Ishikawa (cell line): ENCODE data around the gene ANAPC13.

Experiments
- CEBPB ChIP-seq: IDR thresholded peaks from 2 replicates; pipeline ENCODE4 v1.6.1; 2012
- CREB1 ChIP-seq: IDR thresholded peaks from 2 replicates; pipeline ENCODE4 v1.6.1; 2012; ENCODE audit warnings: low read depth
- EGR1 ChIP-seq: IDR thresholded peaks from 2 replicates; pipeline ENCODE4 v1.6.1; 2012
- EP300 ChIP-seq: IDR thresholded peaks from 2 replicates; pipeline ENCODE4 v1.6.1; 2012; ENCODE audit warnings: borderline replicate concordance
- FOXM1 ChIP-seq: IDR thresholded peaks from 2 replicates; pipeline ENCODE4 v1.6.1; 2012; ENCODE audit warnings: low read depth, borderline replicate concordance
- MAX ChIP-seq: IDR thresholded peaks from 2 replicates; pipeline ENCODE4 v1.6.1; 2012
- NFIC ChIP-seq: IDR thresholded peaks from 2 replicates; pipeline ENCODE4 v1.6.1; 2012
- RAD21 ChIP-seq: IDR thresholded peaks from 2 replicates; pipeline ENCODE4 v1.6.1; 2012; ENCODE audit warnings: low read depth
- REST ChIP-seq: IDR thresholded peaks from 2 replicates; pipeline ENCODE4 v1.6.1; 2012; ENCODE audit warnings: low read depth, mild to moderate bottlenecking
- TAF1 ChIP-seq: IDR thresholded peaks from 2 replicates; pipeline ENCODE4 v1.6.1; 2012; ENCODE audit warnings: low read depth, mild to moderate bottlenecking
- TCF12 ChIP-seq: IDR thresholded peaks from 2 replicates; pipeline ENCODE4 v1.6.1; 2012; ENCODE audit warnings: low read depth
- TEAD4 ChIP-seq: IDR thresholded peaks from 2 replicates; pipeline ENCODE4 v1.6.1; 2012
- USF1 ChIP-seq: IDR thresholded peaks from 2 replicates; pipeline ENCODE4 v1.6.1; 2012
- YY1 ChIP-seq: IDR thresholded peaks from 2 replicates; pipeline ENCODE4 v1.6.1; 2012; ENCODE audit warnings: low read depth
- ZBTB7A ChIP-seq: IDR thresholded peaks from 2 replicates; pipeline ENCODE4 v1.6.1; 2012; ENCODE audit warnings: low read depth

The ANAPC13 gene

GRCh38 chr3:134503266-134503665 lies 17.5 kb upstream of the ANAPC13 start:
- TF ChIP-seq EP300 (no peak), ZBTB7A (no peak), CREB1 (no peak), CEBPB (no peak), USF1 (no peak), TAF1 (no peak), EGR1 (no peak), FOXM1 (no peak), REST (no peak)

- TF ChIP-seq TCF12 (no peak), REST (no peak), RAD21 (no peak), NFIC (no peak), TAF1 (no peak), MAX (no peak), YY1 (no peak), USF1 (no peak)
Observed at GRCh38 chr3:134496471-134497071, 10.8 kb upstream of the ANAPC13 start.

GRCh38 chr3:134495980-134496379 lies 10.2 kb upstream of the ANAPC13 start:
- TF ChIP-seq YY1 (no peak), ZBTB7A (no peak), TCF12 (no peak), EGR1 (no peak), USF1 (no peak), REST (no peak), NFIC (no peak), FOXM1 (no peak), RAD21 (no peak), CEBPB (no peak), TAF1 (no peak), EP300 (no peak), MAX (no peak), CREB1 (no peak), TEAD4 (no peak)

- TF ChIP-seq RAD21 (no peak), REST (no peak), ZBTB7A (no peak), TAF1 (no peak), EGR1 (no peak), USF1 (no peak), TCF12 (no peak), YY1 (no peak), CREB1 (no peak), MAX (no peak), EP300 (no peak), FOXM1 (no peak), CEBPB (no peak), TEAD4 (no peak), NFIC (no peak)
Observed at GRCh38 chr3:134494495-134494894, 8.7 kb upstream of the ANAPC13 start.
